HG02678 (cell line): ENCODE data around the gene SPANXC.
"Not testable (repeated sequence)": the region's sequence is repeated elsewhere in the genome, so short reads cannot be mapped to it uniquely, and the experiment has no call there.

Source experiments
- ATAC-seq: cut with Tn5 transposase; IDR thresholded peaks from one replicate; pipeline ENCODE4 v1.9.1; 2021; ENCODE audit warnings: mild to moderate bottlenecking, moderate library complexity; ENCODE audit not compliant: unreplicated experiment

The SPANXC gene, protein sequence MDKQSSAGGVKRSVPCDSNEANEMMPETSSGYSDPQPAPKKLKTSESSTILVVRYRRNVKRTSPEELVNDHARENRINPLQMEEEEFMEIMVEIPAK

DNA sequence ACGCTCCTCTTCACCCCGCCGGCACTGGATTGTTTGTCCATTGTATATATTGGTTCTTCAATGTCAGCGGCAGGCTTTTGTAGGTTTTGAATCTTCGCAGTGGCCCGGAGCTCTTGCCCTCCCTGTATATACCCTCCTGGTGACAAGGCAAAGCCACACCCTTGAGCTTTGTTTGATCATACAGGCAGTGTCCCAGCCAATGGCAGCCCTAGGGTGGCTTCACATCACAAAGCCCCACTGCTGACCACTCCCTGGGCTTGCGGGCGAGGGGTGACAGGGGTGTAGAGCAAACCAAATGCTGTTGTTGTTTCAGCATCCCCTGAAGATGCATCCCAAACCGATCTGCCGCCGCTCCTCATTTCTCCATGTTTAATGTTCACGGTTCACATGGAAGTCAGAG, at the start of gene SPANXC:
TSS of gene SPANXC (minus strand) at position 101 of the 400 bp plus-strand sequence. CDS start at position 41, 60 bp downstream.
- not testable (repeated sequence) for ATAC-seq

DNA sequence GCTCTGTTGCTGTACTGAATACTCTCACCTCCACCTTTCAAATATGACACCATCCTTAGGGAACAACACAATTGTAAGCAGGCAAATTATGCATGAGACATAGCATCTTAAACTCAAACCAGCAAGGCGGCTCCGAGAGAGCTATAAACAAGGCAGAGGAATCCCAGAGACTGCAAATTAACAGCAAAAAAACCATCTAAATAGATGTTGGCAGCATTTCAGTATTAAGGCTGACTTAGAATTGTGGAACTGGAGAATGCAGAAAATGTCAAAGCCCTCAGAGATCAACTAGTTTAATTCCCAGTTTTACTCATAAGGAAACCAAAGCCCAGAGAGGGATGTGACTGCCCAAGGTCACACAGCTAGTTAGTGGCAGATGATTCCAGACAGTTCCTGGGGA, 37.2 kb upstream of the SPANXC start:
- ATAC-seq = no peak

DNA sequence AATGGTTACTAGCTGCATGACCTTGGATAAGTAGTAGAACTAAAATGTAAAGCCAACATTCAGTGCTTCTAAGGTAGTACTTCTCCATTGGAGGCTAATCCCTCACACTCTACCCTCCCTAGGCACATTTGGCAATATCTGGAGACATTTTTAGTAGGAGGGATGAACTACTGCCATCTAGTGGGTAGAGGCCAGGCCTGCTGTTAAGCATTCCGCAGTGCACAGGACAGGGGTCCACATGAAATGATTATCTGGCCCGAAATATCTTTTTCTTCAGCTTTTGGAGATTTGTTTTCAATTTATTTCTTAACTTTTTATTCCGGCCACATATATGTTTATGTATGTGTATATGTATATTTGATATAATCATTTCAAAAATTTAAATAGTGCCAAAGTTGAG, 36.0 kb upstream of the SPANXC start:
- ATAC-seq = no peak

DNA sequence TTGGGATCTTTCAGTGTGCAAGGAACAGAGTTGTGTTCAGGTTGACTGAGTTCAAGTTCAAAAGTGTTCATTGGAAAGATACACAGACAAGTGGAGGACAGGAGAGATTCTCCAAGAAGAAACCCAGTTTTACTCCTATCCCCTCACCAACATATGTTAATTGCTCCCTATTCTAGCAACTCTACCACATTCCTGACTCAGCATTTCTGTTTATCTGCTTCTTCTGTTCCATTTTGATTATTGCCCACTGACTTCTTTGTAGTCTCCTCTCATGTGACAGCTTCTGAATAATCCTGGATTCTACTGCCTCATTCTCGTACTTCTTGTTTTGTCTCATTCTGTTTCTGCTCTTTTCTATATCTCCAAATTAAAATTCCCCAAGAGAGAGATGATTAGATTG, 15.8 kb upstream of the SPANXC start:
- no peak for ATAC-seq

DNA sequence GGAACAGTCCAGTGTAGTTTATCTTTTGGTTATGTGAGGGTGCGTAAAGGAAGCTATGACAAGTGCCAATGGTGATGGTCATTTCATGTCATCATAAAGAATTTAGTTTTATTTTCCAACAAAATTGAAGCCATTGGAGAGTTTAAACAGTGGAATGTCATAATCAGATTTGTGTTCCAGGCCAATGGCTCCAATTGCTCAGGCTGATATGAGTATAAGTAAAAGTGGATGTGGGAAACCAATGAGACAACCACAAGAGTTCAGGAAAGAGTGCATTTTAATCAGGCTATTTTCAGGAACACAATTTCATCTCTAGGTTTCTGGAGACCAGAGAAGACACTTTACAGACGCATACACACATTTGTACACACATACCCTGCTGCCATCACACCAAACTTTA, 20.7 kb downstream of the SPANXC start:
- no peak for ATAC-seq

DNA sequence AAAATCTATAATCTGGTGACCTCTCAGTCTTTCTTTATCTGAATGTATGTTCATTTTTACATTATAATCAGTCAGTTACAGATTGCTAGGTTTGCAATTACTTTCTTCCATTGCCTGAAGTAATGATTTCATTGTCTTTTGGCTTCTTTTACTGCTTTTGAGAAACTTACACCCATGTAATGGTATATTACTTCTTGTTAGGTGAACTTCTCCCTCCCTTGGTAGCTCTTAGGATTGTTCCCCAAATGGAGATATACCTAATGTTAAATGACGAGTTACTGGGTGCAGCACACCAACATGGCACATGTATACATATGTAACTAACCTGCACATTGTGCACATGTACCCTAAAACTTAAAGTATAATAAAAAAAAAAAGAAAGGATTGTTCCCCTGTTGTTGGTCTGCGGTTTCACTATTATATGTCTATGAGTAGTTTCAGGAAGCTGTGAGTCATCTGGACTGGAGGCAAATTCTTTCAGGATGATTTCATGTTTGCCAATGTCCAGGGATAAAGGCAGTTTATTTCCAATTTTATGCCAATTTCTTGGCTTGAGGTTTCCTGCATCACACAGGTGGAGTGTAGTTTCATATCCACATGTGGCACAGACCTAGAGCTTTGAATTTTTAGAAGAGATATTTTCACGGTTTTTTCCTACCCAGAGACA, 21.8 kb downstream of the SPANXC start:
- no peak for ATAC-seq

DNA sequence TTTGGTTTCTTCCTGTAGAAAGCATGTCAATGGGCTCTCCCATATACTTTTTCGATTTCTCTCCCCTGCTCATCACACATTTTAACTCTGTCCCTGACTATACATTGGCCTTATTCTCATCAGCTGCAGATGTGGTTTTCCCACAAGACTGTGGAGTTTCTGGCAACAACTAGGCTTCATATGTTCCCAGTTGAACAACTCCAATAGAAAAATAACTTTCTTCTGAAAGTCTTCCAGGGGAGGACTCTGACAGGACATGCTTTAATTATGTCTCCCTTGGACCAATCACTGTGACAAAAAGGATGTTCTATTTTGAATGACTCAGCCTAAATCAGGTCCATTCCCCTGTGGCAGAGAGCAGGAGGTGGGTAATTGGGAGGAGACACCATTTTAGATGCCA, 28.1 kb downstream of the SPANXC start:
- ATAC-seq = no peak

DNA sequence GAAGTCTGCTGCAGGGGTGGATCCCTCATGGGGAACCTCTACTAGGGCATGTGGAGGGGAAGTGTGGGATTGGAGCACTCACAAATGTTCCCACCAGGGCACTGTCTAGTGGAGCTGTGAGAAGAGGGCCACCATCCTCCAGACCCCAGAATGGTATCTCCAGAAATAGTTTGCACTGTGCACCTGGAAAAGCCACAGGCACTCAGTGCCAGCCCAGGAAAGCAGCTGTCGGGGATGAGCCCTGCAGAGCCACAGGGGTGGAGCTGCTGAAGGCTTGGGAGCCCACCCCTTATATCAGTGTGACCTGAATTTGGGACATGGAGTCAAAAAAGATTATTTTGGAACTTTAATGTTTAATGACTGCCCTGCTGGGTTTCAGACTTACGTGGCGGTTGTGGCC, 40.4 kb downstream of the SPANXC start:
- ATAC-seq = no peak
